Heart right ventricle (tissue), 16 donors: ENCODE results near the gene CAD. TPM values are rescaled to one million over a fixed set of nuclear protein-coding genes. Genes with fewer than 3 reads are reported as not detected.

ENCODE experiments used
- ATAC-seq, 8 donors: fragments of 200-7000 bp; cut with Tn5 transposase; one replicate each; pipeline ENCODE4 v1.9.1; 2020; ENCODE audit warnings: mild to moderate bottlenecking in 8 of 8, moderate library complexity in 8 of 8, moderate number of reproducible peaks in 1 of 8
- DNase-seq, 2 donors: peaks; one replicate each; pipeline ENCODE4 v3.0.0-alpha.2; 2020
- H3K27ac ChIP-seq, 10 donors: fragments of 200-600 bp; sonication (generic) in 2 of 10; one replicate each; pipeline versions ENCODE4 v1.5.0 to v1.8.0; 2020 to 2022; ENCODE audit warnings: mild to moderate bottlenecking in 3 of 10
- H3K27me3 ChIP-seq, 7 donors: fragments of 200-600 bp; one replicate each; pipeline ENCODE4 v1.8.0; 2021 to 2022; ENCODE audit warnings: mild to moderate bottlenecking in 2 of 7
- H3K36me3 ChIP-seq, 9 donors: fragments of 200-600 bp; sonication (generic) in 1 of 9; one replicate each; pipeline versions ENCODE4 v1.5.0 to v1.8.0; 2020 to 2022; ENCODE audit warnings: mild to moderate bottlenecking in 2 of 9
- H3K4me1 ChIP-seq, 9 donors: fragments of 200-600 bp; sonication (generic) in 1 of 9; one replicate each; pipeline versions ENCODE4 v1.5.0 to v1.8.0; 2020 to 2022; ENCODE audit warnings: mild to moderate bottlenecking in 4 of 9
- H3K4me3 ChIP-seq, 10 donors: fragments of 200-600 bp; sonication (generic) in 2 of 10; one replicate each; pipeline versions ENCODE4 v1.5.0 to v1.8.0; 2020 to 2022; ENCODE audit warnings: mild to moderate bottlenecking in 7 of 10, moderate library complexity in 2 of 10
- H3K9me3 ChIP-seq, 11 donors: fragments of 200-600 bp in 10 of 11; sonication (generic) in 2 of 11; one replicate each; pipeline versions ENCODE4 v1.5.0 to v1.8.0; 2013 to 2022; ENCODE audit warnings: mild to moderate bottlenecking in 2 of 11, control low read depth in 1 of 11, moderate library complexity in 1 of 11
- CTCF ChIP-seq, 9 donors: fragments of 200-600 bp; sonication (generic) in 2 of 9; IDR thresholded peaks; one replicate each; pipeline versions ENCODE4 v1.5.0 to v1.8.0; 2021 to 2022; ENCODE audit warnings: antibody characterized with exemption in 9 of 9, mild to moderate bottlenecking in 5 of 9, moderate library complexity in 1 of 9
- WGBS, 2 donors: extraction: QIAGEN DNeasy Blood & Tissue Kit; methylation state at CpG; one replicate each; pipeline ENCODE4 v1.1.7; 2013; ENCODE audit warnings: inconsistent platforms in 1 of 2; 5-methylcytosine and 5-hydroxymethylcytosine counted together
- intact Hi-C, 10 donors: fragments of 100-400 bp; cut with DNase I; formaldehyde crosslinking; loops; one replicate each; pipeline versions ENCODE4 v1.11.1 to v1.14.2; 2022
- polyA plus RNA-seq, 2 donors: library from polyadenylated mRNA; stranded (reverse); fragments of 200-250 nt; gene quantifications; one replicate each; pipeline ENCODE4 v1.2.3, GENCODE V29; 2013
- total RNA-seq, 10 donors: library from RNA; stranded (reverse); fragmentation: NEBNext Ultra II Directional in 3 of 10; extraction: Animal tissue kit (Norgen Biotek cat#: 25700) in 3 of 10; gene quantifications; one replicate each; pipeline versions ENCODE4 v1.2.1 to v1.2.4, GENCODE V29; 2021 to 2023
- donor health status: Arrhythmogenic right ventricular cardiomyopathy.
- donor health status: ischemic (EF 13 %, LVEDD 7.1; RV severe dilation, severe dysfunction).
- donor health status: healthy with polysubstance abuse.
- donor health status: DM: no; HTN: yes; CAD: no.
- donor health status: DM: no; HTN: no; CAD: no.
- donor health status: ischemic (EF 25% LVEDD 6.9; RV normal size, moderate dysfunction).
- donor health status: ischemic (EF 25% LVEDD 5.7; RV mildly dilated, moderate dysfunction).
- donor health status: healthy.
- donor health status: DM: yes; HTN: yes; CAD: no.
- donor health status: Ischemic cardiomyopathy.
- donor health status: ischemic (EF 35%, LVEDD 5.7; RV mildly dilated, moderate dysfunction).
- donor health status: nonischemic (EF 11% LVEDD 7.7; RV severe dilation, severe dysfunction).
- donor health status: DM: yes; HTN: yes; CAD: no.
- donor health status: PGD.
- donor health status: ischemic (EF 29% LVEDD 5.4; RV normal size, mild dysfunction).
- donor health status: nonischemic (EF 23%, LVEDD 6.1; RV moderate dilation, normal function).

Gene CAD
- total and polyA plus RNA-seq, 12 donors = 6.1 to 10.6 (median 7.6) TPM

- WGBS, 2 donors = 88% methylated on average over 9 of the region's 9 CpGs
- Histone ChIP-seq H3K4me3 (no peak overlapping the region), H3K36me3 (peaks cover 4 to 93% (median 52%) of the 10 kb centered on the region in 9 donors), H3K27me3 (no peaks in the 10 kb centered on the region), H3K4me1 (peaks cover 0 to 29% (median 11%) of the 10 kb centered on the region in 9 donors), H3K27ac (no peak overlapping the region), H3K9me3 (no peaks in the 10 kb centered on the region)
- intact Hi-C loops = no loop called here
- no peak for ATAC-seq
- TF ChIP-seq CTCF (IDR thresholded peaks at IDR 0.05) = no peak
- DNase-seq = no peak
Observed at GRCh38 chr2:27240406-27240805, 23.2 kb downstream of the CAD start.

- DNase-seq = no peak
- no peaks in the 10 kb centered on the region for H3K27me3 ChIP-seq
- H3K36me3 ChIP-seq = peaks cover 4 to 77% (median 41%) of the 10 kb centered on the region in 9 donors
- WGBS, 2 donors = 84 to 86% methylated on average over 24 of the region's 24 CpGs
- H3K4me1 ChIP-seq = peaks cover 0 to 34% (median 13%) of the 10 kb centered on the region in 9 donors
- no peak for ATAC-seq
- no peak for TF ChIP-seq CTCF (IDR thresholded peaks at IDR 0.05)
- no peak overlapping the region for H3K4me3 ChIP-seq
- H3K27ac ChIP-seq = no peak overlapping the region
- no peaks in the 10 kb centered on the region for H3K9me3 ChIP-seq
- intact Hi-C loops = no loop called here
Observed at GRCh38 chr2:27241761-27242613, 24.8 kb downstream of the CAD start.

- ATAC-seq (no peak), DNase-seq (no peak)
- H3K27me3 ChIP-seq = no peaks in the 10 kb centered on the region
- no peak for TF ChIP-seq CTCF (IDR thresholded peaks at IDR 0.05)
- intact Hi-C loops = no loop called here
- no peaks in the 10 kb centered on the region for H3K9me3 ChIP-seq
- peaks cover 4 to 72% (median 35%) of the 10 kb centered on the region in 9 donors for H3K36me3 ChIP-seq
- WGBS, 2 donors = 95 to 96% methylated on average over 16 of the region's 16 CpGs
- peaks cover 0 to 34% (median 13%) of the 10 kb centered on the region in 9 donors for H3K4me1 ChIP-seq
- no peak overlapping the region for H3K4me3 ChIP-seq
- H3K27ac ChIP-seq = no peak overlapping the region
Observed at GRCh38 chr2:27242614-27242951, 25.4 kb downstream of the CAD start.

GRCh38 chr2:27243391-27244130 is 26.4 kb downstream of the CAD start:
- DNase-seq (no peak), ATAC-seq (peak in 7 of 8 donors; percentile 25 to 60 (median 48))
- no peaks in the 10 kb centered on the region for H3K27me3 ChIP-seq
- H3K27ac ChIP-seq = peak overlapping the region in 3 of 10 donors; percentile 19 to 67 (median 41)
- H3K4me3 ChIP-seq = no peak overlapping the region
- H3K9me3 ChIP-seq = no peaks in the 10 kb centered on the region
- peaks cover 0 to 34% (median 13%) of the 10 kb centered on the region in 9 donors for H3K4me1 ChIP-seq
- H3K36me3 ChIP-seq = peaks cover 0 to 62% (median 30%) of the 10 kb centered on the region in 9 donors
- 66 to 69% methylated on average over 19 of the region's 19 CpGs for whole genome bisulfite sequencing, 2 donors
- intact Hi-C loops = loop anchor here in 1 of 10 donors (2.0 kb wide), 1 partner anchor 37 kb away; no protein-coding TSS in a partner anchor
- TF ChIP-seq CTCF (IDR thresholded peaks at IDR 0.05) = no peak
